IMR-90 (cell line): ENCODE measurements around the gene AKR7A2. TPM values are rescaled to one million over a fixed set of nuclear protein-coding genes. Genes with fewer than 3 reads are reported as not detected.

Experiments
- ATAC-seq: fragments of 200-7000 bp; cut with Tn5 transposase; 2 replicates; pipeline ENCODE4 v1.9.1; 2020; ENCODE audit warnings: low read depth, mild to moderate bottlenecking, moderate library complexity
- BruUV-seq: library from RNA; stranded (reverse); fragments of 400-500 nt; replicated peaks from 2 replicates; lab custom pipeline; 2021; lab: Mats Ljungman, UMichigan
- CTCF ChIA-PET: fragments of 300-600 bp; formaldehyde crosslinking; extraction: SDS; loops from one replicate; lab custom pipeline; 2021; ENCODE audit warnings: antibody characterized with exemption; lab: Yijun Ruan, JAX
- POLR2A ChIA-PET: fragments of 300-600 bp; sonication (Branson Sonifier 250); formaldehyde crosslinking; loops from one replicate; lab custom pipeline; 2022; ENCODE audit warnings: antibody characterized with exemption; ENCODE audit not compliant: unreplicated experiment; lab: Charles Lee
- DNase-seq: peaks from one replicate; pipeline ENCODE4 v3.0.0; 2013
- H2AFZ ChIP-seq: replicated peaks from 2 replicates; pipeline ENCODE3; 2013; ENCODE audit warnings: low read length, mild to moderate bottlenecking; ENCODE audit not compliant: poor library complexity
- H2AK5ac ChIP-seq: 2 replicates; pipeline ENCODE4 v1.6.1; 2013; ENCODE audit warnings: low read depth, low read length, inconsistent platforms
- H2AK9ac ChIP-seq: replicated peaks from 2 replicates; pipeline ENCODE3; 2013; ENCODE audit warnings: mild to moderate bottlenecking, low read depth, low read length, moderate library complexity; ENCODE audit not compliant: poor library complexity
- H2BK120ac ChIP-seq: 2 replicates; pipeline ENCODE4 v1.6.1; 2013; ENCODE audit warnings: low read depth, low read length, inconsistent platforms
- H2BK15ac ChIP-seq: 3 replicates; pipeline ENCODE4 v1.6.1; 2013; ENCODE audit warnings: low read depth, low read length, inconsistent platforms
- H2BK20ac ChIP-seq: 2 replicates; pipeline ENCODE4 v1.6.1; 2013; ENCODE audit warnings: low read depth, mild to moderate bottlenecking, inconsistent platforms, low read length, moderate library complexity
- H2BK5ac ChIP-seq: 2 replicates; pipeline ENCODE4 v1.6.1; 2013; ENCODE audit warnings: mild to moderate bottlenecking, low read depth, low read length, inconsistent platforms; ENCODE audit not compliant: poor library complexity, severe bottlenecking
- H3K14ac ChIP-seq: replicated peaks from 2 replicates; pipeline ENCODE4 v1.6.1; 2013; ENCODE audit warnings: low read depth, low read length, inconsistent platforms
- H3K18ac ChIP-seq: 2 replicates; pipeline ENCODE4 v1.6.1; 2013; ENCODE audit warnings: low read depth, low read length, control low read depth
- H3K23ac ChIP-seq: 2 replicates; pipeline ENCODE4 v1.6.1; 2013; ENCODE audit warnings: low read depth, low read length, inconsistent platforms
- H3K27ac ChIP-seq: 2 replicates; pipeline ENCODE4 v1.5.1; 2013; ENCODE audit warnings: mild to moderate bottlenecking, control low read depth, low read length; ENCODE audit not compliant: insufficient read depth
- H3K27me3 ChIP-seq: 2 replicates; pipeline ENCODE4 v1.6.1; 2013; ENCODE audit warnings: low read length; ENCODE audit not compliant: control insufficient read depth, insufficient read depth
- H3K36me3 ChIP-seq: 2 replicates; pipeline ENCODE4 v1.6.1; 2013; ENCODE audit warnings: low read length, mixed read lengths; ENCODE audit not compliant: control insufficient read depth, insufficient read depth
- H3K4ac ChIP-seq: 2 replicates; pipeline ENCODE4 v1.6.1; 2013; ENCODE audit warnings: low read depth, low read length, inconsistent platforms
- H3K4me1 ChIP-seq: 2 replicates; pipeline ENCODE4 v1.6.1; 2013; ENCODE audit warnings: low read length, mixed read lengths; ENCODE audit not compliant: control insufficient read depth, insufficient read depth
- H3K4me2 ChIP-seq: 2 replicates; pipeline ENCODE4 v1.6.1; 2013; ENCODE audit warnings: low read depth, mild to moderate bottlenecking, control low read depth, low read length, moderate library complexity
- H3K4me3 ChIP-seq: 2 replicates; pipeline ENCODE4 v1.5.1; 2013; ENCODE audit warnings: low read depth, mild to moderate bottlenecking, control low read depth, low read length, moderate library complexity; ENCODE audit not compliant: insufficient read depth
- H3K56ac ChIP-seq: 2 replicates; pipeline ENCODE4 v1.6.1; 2013; ENCODE audit warnings: low read length, inconsistent platforms; ENCODE audit not compliant: insufficient read depth; ENCODE audit errors: extremely low read depth
- H3K79me1 ChIP-seq, 2 experiments: 2 replicates each; pipeline ENCODE4 v1.6.1; 2013; ENCODE audit warnings: low read length in 2 of 2, inconsistent platforms in 1 of 2, low read depth in 1 of 2
- H3K9ac ChIP-seq: 2 replicates; pipeline ENCODE4 v1.6.1; 2013; ENCODE audit warnings: low read depth, low read length, control low read depth
- H3K9me1 ChIP-seq: 2 replicates; pipeline ENCODE4 v1.6.1; 2013; ENCODE audit warnings: low read length, inconsistent platforms; ENCODE audit not compliant: insufficient read depth
- H3K9me3 ChIP-seq: 2 replicates; pipeline ENCODE4 v1.6.1; 2013; ENCODE audit warnings: low read length; ENCODE audit not compliant: control insufficient read depth, insufficient read depth
- H4K20me1 ChIP-seq: 2 replicates; pipeline ENCODE4 v1.6.1; 2013; ENCODE audit warnings: low read length, inconsistent platforms; ENCODE audit not compliant: insufficient read depth
- H4K5ac ChIP-seq: 2 replicates; pipeline ENCODE4 v1.6.1; 2013; ENCODE audit warnings: mild to moderate bottlenecking, low read depth, low read length, control low read depth
- H4K8ac ChIP-seq, 2 experiments: 2 replicates each; pipeline ENCODE4 v1.6.1; 2013; ENCODE audit warnings: low read depth in 2 of 2, low read length in 2 of 2, control low read depth in 1 of 2, inconsistent platforms in 1 of 2
- H4K91ac ChIP-seq: 2 replicates; pipeline ENCODE4 v1.6.1; 2013; ENCODE audit warnings: low read depth, low read length, inconsistent platforms; ENCODE audit not compliant: insufficient read depth
- CHD1 ChIP-seq: IDR thresholded peaks from 2 replicates; pipeline ENCODE4 v1.6.1; 2012; ENCODE audit warnings: low read depth, low read length, improper control_type of control experiment
- FOS ChIP-seq: fragments of 150-350 bp; IDR thresholded peaks from 2 replicates; pipeline ENCODE4 v1.6.1; 2016; ENCODE audit warnings: low read depth, low read length
- MAFK ChIP-seq: IDR thresholded peaks from 2 replicates; pipeline ENCODE4 v1.6.1; 2012; ENCODE audit warnings: low read depth, low read length, improper control_type of control experiment
- NFE2L2 ChIP-seq: fragments of 150-350 bp; IDR thresholded peaks from 2 replicates; pipeline ENCODE4 v1.6.1; 2016; ENCODE audit warnings: low read depth, mild to moderate bottlenecking, low read length
- RAD21 ChIP-seq: IDR thresholded peaks from 2 replicates; pipeline ENCODE4 v1.6.1; 2012; ENCODE audit warnings: low read length, improper control_type of control experiment
- RFX5 ChIP-seq: IDR thresholded peaks from 2 replicates; pipeline ENCODE4 v1.8.0; 2012; ENCODE audit warnings: low read depth, mild to moderate bottlenecking, low read length, moderate library complexity
- SMC3 ChIP-seq: fragments of 150-350 bp; IDR thresholded peaks from 2 replicates; pipeline ENCODE4 v1.6.1; 2016; ENCODE audit warnings: low read depth, mild to moderate bottlenecking, antibody characterized with exemption, low read length, moderate library complexity
- WGBS, 2 experiments: methylation state at CpG; one replicate each; pipeline versions ENCODE4 v1.1.5 to v1.1.7; 2013; ENCODE audit warnings: missing lambda C conversion rate in 2 of 2; ENCODE audit not compliant: insufficient read length in 1 of 2; ENCODE audit errors: extremely low coverage in 2 of 2; 5-methylcytosine and 5-hydroxymethylcytosine counted together
- dilution Hi-C: fragments of 300-500 bp; cut with HindIII; formaldehyde crosslinking; loops from one replicate; pipeline ENCODE4 v1.14.3; 2018; ENCODE audit warnings: low sequenced_read_pairs; ENCODE audit not compliant: unreplicated experiment
- in situ Hi-C: fragments of 300-500 bp; cut with MboI; formaldehyde crosslinking; loops from 3 replicates; pipeline ENCODE4 v1.14.3; 2019; ENCODE audit warnings: low sequenced_read_pairs, inconsistent platforms, mixed read lengths
- intact Hi-C: fragments of 100-400 bp; cut with micrococcal nuclease; formaldehyde crosslinking; loops from 2 replicates; pipeline ENCODE4 v1.10.0; 2022
- polyA plus RNA-seq, 3 experiments: library from polyadenylated mRNA; depleted of rRNA; stranded (reverse); fragments of >200 nt; gene quantifications; 2 replicates each; pipeline ENCODE4 v1.2.3, GENCODE V29; 2012; ENCODE audit warnings: low replicate concordance in 1 of 3
- total RNA-seq: library from RNA; depleted of rRNA; stranded (reverse); fragments of >200 nt; gene quantifications from 2 replicates; pipeline ENCODE4 v1.2.3, GENCODE V29; 2012
- TF ChIP-seq, protein P1 (sequence below): conservative IDR thresholded peaks from 2 replicates; pipeline ENCODE4 v1.5.1; 2012; ENCODE audit warnings: mild to moderate bottlenecking, low read depth, low read length, improper control_type of control experiment

The AKR7A2 gene
- total and polyA plus RNA-seq, 2 of the 4 experiments (the other 2 are of a cell fraction): 55.8 to 60.2 TPM

DNA sequence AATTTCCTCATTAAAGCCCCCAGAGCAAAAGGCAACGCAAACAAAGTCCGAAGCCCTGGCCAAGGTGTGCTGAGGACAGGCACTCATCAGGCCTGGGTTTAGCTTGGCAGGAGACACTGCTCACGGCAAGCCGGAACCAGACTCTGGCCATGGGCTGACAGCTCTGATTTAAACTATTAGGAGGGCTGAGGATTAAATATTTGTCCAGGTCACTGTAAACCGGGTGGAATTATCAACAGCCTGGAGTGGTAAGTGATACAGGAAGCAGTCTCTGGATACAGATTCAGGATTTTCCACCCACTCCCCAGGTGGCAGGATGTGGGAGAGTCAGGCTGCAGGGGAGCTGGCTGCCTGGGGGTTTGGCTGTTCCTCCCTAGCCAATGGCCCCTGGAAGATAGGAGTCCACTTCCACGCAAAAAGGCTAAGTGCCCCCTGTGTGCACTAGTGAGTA is 42.6 kb upstream of the AKR7A2 start:
- H3K4ac ChIP-seq: no peak overlapping the region
- no peak overlapping the region for H3K27ac ChIP-seq
- H3K4me1 ChIP-seq: peaks cover 2% of the 10 kb centered on the region; the same call in 1 of the 2 replicates
- intact Hi-C loops (no loop called here), dilution Hi-C loops (no loop called here), in situ Hi-C loops (no loop called here)
- ATAC-seq (no peak), DNase-seq (no peak)
- no peak overlapping the region for H2BK20ac ChIP-seq
- H3K79me1 ChIP-seq: peaks cover 26 to 65% of the 10 kb centered on the region in 2 experiments
- H3K56ac ChIP-seq: no peak overlapping the region
- WGBS, 2 experiments: 37% methylated on average over 3 of the region's 6 CpGs; no CpG with 5 or more reads in 1 of the 2 experiments
- H2BK120ac ChIP-seq: no peak overlapping the region
- no peak overlapping the region for H2AK9ac ChIP-seq
- H4K20me1 ChIP-seq: peaks cover 47% of the 10 kb centered on the region
- H3K4me3 ChIP-seq: no peak overlapping the region
- H3K14ac ChIP-seq: no peak overlapping the region
- no peaks in the 10 kb centered on the region; the same call in 1 of the 2 replicates for H3K9me1 ChIP-seq
- TF ChIP-seq, protein P1, sequence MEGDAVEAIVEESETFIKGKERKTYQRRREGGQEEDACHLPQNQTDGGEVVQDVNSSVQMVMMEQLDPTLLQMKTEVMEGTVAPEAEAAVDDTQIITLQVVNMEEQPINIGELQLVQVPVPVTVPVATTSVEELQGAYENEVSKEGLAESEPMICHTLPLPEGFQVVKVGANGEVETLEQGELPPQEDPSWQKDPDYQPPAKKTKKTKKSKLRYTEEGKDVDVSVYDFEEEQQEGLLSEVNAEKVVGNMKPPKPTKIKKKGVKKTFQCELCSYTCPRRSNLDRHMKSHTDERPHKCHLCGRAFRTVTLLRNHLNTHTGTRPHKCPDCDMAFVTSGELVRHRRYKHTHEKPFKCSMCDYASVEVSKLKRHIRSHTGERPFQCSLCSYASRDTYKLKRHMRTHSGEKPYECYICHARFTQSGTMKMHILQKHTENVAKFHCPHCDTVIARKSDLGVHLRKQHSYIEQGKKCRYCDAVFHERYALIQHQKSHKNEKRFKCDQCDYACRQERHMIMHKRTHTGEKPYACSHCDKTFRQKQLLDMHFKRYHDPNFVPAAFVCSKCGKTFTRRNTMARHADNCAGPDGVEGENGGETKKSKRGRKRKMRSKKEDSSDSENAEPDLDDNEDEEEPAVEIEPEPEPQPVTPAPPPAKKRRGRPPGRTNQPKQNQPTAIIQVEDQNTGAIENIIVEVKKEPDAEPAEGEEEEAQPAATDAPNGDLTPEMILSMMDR: no peak
- TF ChIP-seq RAD21: no peak
- TF ChIP-seq CHD1: no peak
- TF ChIP-seq SMC3: no peak
- no peak for TF ChIP-seq FOS
- TF ChIP-seq MAFK: no peak
- TF ChIP-seq NFE2L2: no peak
- no peak for TF ChIP-seq RFX5
- no peak overlapping the region for H3K9ac ChIP-seq
- H4K5ac ChIP-seq: no peak overlapping the region
- CTCF ChIA-PET: no interaction called here
- no peak overlapping the region for H2AFZ ChIP-seq
- H2BK15ac ChIP-seq: no peak overlapping the region
- H2BK5ac ChIP-seq: no peak overlapping the region
- no peak overlapping the region for H3K18ac ChIP-seq
- peaks cover 71% of the 10 kb centered on the region for H3K36me3 ChIP-seq
- BruUV-seq: no TSS peak
- no peak overlapping the region for H3K23ac ChIP-seq
- no peak overlapping the region for H4K91ac ChIP-seq
- no peaks in the 10 kb centered on the region for H3K27me3 ChIP-seq
- no peak overlapping the region for H4K8ac ChIP-seq
- H2AK5ac ChIP-seq: no peak overlapping the region
- POLR2A ChIA-PET: no interaction called here
- no peaks in the 10 kb centered on the region for H3K9me3 ChIP-seq
- no peak overlapping the region for H3K4me2 ChIP-seq
